ENCODE results near the gene COL8A2.

Gene COL8A2

DNA sequence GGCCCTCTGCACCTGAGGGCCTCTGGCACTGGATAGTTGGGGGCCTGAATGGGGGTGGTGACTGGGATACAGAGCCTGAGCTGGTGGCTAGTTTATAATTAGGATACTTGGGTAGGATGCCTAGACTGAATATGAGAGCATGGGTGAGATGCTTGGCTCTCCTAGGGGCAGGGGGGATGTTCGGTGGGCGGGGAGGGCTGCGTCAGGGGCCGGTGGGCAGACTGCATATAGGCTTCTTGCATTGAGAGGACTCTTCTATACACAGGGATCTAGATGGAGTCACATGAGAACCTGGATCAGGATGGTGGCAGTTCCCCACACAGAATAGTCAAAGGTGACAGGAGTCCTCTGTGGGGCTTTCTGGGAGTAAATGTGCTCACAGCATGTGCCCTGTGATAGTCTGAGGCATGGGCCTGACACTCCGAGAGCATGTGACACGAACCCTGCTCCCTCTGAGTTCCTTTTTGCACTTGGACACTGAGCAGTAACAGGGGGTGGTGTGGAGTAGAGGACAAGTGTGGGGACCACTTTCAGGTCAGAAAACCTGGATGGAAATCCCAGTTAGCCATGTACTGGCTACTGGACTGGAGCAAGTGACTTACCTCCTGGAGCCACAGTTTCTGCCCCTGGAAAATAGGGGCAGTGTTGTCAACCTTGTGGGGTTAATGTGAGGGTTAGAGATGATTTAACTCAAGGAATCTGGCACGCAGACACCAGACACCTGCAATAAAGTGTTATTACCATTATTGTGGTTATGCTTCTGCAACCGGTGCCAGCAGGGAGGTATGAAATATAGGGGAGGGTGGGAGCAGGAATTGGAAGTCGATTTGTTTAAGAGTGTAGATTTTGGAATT, 33.2 kb upstream of the COL8A2 start:
- DNase-seq (ENCODE audit: low read depth), result no peak

- DNase-seq (ENCODE audit: low read depth), result no peak
Measured at GRCh38 chr1:36157115-36157903, 32.3 kb upstream of the COL8A2 start.

DNA sequence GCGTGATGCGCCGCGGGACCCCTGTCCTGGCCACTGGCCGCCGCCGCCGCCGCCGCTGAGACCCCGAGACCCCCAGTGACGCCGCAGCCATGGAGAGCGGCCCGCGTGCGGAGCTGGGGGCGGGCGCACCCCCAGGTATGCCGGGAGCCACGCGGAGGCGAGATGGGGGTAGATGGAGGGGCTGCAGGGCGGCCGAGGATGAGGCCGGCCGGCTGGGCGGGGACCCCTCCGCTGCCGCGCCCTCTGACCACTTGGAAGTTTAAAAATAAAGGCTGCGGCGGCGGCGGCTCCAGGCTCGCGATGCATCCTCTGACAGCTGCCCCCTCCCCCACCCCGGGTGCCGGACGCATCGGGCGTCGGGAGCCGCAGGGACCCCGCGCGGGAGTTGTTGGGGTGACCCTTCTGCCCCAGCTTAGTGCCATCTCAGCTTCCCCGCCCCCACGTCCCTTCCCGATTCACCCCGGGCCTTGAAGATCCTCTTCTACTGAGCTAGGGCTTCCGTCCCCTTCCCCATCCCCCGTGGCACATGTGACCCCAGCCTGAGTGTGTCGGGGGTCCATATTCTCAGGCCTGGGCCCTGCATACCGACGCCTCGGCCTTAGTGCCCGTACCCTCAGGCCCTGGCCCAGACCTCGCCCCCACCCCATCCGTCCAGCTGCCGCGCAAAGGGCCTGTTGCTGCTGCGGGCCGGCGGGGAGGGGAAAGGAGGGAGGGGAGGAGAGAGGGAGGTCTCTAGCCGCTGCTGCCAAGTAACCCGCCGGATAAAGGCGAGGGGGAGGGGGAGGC, 31.5 kb upstream of the COL8A2 start:
- DNase-seq (ENCODE audit: low read depth), result no peak

DNA sequence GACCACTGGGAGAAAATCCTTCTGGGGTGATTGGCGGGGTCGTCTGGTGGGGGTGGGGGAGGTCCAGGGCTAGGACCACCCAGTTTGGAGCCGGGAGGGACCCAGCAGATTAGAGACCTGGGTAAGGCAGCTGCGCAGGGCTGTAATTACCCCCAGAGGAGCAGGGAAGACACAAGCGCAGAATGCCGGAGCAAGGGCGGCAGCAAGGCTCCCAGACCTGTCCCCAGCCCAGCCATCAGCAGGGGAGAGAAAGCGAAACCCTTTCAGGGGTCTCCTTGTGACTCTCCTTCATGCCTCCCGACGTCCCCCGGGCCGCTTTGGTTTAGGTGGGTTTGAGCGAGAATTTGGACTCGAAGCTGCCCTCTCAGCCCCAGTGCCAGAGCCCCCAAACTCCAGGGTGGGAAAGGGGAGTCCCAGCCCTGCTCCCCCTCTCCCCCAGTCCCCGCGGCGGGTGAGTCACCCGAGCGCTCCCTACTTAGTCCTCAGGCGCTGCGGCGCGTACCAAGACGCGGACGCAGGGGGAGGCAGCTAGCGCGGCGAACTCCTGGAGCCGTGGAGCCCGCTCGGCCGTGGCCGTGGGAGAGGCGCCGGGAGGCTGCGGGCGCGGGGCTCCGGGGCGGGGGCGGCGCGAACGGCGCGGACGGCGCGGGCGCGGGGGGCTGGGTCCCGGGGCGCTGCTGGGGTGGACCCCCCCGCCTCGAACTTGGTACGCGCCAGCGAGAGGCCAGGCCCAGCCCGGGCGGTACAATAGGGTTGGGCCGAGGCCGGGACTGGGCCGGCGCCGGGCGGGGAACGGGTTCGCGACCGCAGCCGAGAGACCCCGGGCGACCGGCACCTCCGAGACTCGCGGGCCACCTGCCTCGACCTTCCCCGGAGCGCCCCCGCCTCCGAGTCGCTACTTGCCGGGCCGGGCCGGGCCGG, 30.6 kb upstream of the COL8A2 start, which contains the start of gene MAP7D1:
Gene MAP7D1 (plus strand): TSS at position 753 of the 921 bp plus-strand sequence. CDS start 258 bp downstream, outside the sequence.
- peak; percentile 71 for DNase-seq (ENCODE audit: low read depth)

DNA sequence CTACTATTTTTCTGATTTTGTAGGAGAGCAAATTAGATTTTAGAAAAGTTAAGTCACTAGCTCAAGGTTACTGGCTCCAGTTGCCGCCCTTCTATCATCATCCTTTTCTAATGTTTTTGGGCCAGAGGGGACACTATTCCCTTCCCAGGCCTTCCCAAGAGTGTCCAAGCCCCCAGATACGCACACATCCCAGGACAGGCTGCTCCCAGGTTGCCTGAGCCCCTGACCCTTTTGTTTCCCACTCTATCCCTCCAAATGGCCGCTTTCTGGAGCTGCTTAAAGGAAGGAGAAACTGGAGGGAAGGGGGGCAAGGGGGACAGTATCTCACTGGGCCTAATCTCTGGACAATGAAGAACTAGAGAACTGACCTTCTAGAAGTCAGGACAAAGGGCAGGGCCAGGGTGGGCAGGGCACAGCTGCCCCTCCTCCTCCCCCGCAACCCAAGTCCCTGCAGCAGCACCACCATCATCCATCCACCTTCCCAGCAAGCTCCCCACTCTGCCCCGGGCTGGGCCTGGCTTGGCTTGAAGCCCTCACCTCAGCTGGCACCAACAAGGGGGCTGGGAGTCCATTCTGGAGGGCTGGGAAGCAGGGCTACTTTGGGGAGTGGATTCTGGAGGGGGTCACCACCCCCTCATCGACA, 29.9 kb upstream of the COL8A2 start:
- DNase-seq (ENCODE audit: low read depth), result no peak

- DNase-seq (ENCODE audit: low read depth), result no peak
Measured at GRCh38 chr1:36154335-36154734, 29.3 kb upstream of the COL8A2 start.

GRCh38 chr1:36153476-36153875, 28.5 kb upstream of the COL8A2 start:
- DNase-seq (ENCODE audit: low read depth), result no peak

GRCh38 chr1:36151845-36152203, 26.8 kb upstream of the COL8A2 start:
- no peak for DNase-seq (ENCODE audit: low read depth)

DNA sequence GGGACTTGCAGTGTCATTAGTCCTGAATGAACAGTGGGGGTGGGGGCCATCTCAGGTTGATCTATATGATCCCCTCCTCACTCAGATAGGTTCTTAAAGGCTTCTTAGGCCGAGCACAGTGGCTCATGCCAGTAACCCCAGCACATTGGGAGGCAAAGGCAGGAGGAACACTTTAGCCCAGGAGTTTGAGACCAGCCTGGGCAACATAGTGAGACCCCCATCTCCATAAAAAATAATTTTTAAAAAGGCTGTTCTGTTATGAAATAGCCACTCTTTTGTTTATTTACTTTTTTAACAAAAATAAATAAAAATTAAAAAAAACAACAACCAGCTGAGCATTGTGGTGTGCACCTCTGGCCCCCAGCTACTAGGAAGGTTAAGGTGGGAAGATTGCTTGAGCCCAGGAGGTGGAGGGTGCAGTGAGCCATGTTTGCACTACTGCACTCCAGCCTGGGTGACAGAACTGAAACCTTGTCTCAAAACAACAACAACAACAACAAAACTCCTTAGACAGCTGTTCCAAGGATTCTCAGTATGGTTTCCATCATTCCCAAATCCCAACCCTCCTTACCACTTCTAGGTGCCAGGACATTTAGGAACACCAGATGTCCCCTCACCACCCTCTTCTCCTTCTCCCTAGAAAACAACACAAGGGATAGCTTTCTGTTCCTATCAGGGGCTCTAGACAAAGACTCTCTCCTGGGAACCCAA, 26.3 kb upstream of the COL8A2 start:
- no peak for DNase-seq (ENCODE audit: low read depth)

DNA sequence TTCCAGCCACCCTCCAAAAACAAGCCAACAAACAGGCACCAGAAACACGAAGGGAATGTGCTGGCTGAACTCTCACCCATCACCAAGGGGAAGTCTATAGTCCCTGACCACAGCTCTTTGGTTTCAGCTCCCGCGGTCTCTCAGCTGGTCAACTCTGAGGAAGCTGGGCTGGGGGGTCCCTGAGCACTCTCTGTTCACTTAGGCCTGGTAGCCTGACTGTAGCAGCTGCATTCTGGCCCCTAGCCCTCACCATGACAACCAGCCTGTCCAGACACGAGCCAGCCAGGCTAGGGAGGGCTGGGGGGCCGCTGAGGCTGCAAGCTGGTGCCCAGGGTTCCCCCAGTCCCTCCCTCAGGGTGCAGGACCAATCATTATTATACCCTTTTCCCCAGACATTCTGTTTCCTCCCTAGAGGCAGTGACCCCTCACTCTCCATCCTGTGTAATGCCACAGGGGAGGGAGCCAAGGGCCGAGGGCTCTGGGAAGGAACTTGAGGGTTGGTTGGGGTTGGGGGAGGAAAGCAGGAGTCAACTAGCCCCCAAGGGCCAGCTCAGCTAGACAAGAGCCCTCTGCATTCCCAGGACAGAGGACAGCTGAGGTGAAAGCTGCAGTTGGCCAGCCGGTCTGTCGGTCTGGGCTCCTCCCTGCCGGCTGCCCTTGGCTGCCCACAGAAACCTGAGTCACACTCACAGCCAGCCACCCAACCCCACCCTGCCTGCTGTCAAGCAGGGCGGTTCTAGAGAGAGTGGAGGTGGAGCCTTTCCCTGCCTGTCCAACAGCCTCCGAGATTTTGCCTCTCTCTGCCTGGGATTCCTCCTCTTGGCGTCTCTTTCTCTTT, 25.5 kb upstream of the COL8A2 start:
- DNase-seq (ENCODE audit: low read depth), result peak; percentile 55

- no peak for DNase-seq (ENCODE audit: low read depth)
Measured at GRCh38 chr1:36149973-36150295, 24.9 kb upstream of the COL8A2 start.

DNA sequence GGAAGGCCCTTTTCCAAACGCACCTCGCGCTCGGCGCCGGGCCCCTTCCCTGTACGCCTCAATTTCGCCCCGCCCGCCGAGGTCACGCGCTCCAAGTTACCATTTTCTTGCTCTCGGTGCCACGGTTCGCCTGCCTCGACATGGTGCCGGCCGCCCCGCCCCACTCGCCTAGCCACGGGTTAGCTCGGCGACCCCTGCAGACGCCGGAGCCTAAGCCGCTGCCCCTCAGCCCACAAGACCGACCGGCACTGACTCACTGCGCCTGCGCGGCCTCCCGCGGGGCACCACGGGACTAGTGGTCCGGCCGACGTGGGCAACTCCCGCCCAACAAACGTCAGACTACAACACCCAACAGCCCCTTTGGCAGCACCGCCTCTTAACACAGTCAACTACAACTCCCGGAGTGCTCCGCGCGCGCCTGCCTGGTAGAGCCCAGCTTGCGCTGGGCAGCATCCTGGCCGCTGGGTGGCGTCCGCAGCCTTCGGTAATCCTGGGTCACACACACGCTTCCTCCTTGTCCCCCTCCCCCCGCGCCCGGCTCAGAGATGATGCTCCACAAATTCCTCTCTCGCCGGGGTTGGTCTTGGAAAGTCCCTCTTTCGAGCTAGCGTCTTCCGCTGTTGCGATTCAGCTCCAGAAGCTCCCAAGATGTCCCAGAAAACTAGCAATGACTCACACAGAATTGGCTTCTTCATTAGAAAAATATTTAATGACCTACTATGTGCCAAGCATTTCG, 24.4 kb upstream of the COL8A2 start, which contains the start of gene TRAPPC3:
Gene TRAPPC3 (minus strand): TSS at position 250 of the 736 bp plus-strand sequence. CDS start 108 bp downstream, at position 142.
- peak; percentile 99 for DNase-seq (ENCODE audit: low read depth)

- DNase-seq (ENCODE audit: low read depth), result no peak
Measured at GRCh38 chr1:36148821-36149236, 23.8 kb upstream of the COL8A2 start.

DNA sequence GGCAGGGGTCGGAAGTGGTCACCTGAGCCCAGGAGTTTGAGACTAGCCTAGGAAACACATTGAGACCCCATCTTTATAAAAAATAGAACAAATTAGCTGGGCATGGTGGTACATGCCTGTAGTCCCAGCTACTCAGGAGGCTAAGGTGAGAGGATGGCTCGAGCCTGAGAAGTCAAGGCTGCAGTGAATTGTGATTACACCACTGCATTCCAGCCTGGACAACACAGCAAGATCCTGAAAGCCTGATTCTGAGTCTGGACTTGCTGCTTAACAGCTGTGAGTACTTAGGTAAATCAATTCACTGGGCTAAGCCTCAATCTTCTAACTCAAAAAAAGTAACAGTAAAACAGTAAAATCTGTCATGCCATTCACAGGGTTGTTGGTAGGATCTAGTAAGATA, 19.4 kb upstream of the COL8A2 start:
- no peak for DNase-seq (ENCODE audit: low read depth)

DNA sequence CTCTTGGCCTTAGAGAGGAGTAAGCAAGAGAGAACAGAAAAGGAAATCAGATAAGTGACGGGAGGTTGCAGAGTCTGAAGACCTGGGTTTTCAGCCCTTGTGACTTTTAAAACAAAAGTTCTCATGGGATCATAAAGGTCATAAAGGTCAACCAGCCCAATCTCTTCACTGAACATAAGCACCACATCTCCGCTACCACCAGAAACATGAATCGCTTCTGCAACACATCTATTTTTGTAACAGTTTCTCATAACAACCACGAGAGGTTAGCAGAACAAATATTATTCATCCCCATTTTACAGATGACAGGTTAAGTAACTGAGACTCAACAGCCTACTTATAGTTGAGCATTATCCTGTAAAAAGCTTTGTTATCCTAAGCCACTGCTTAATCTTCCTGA, 18.4 kb upstream of the COL8A2 start:
- DNase-seq (ENCODE audit: low read depth), result no peak

GRCh38 chr1:36142121-36142520, 17.1 kb upstream of the COL8A2 start:
- DNase-seq (ENCODE audit: low read depth), result no peak

DNA sequence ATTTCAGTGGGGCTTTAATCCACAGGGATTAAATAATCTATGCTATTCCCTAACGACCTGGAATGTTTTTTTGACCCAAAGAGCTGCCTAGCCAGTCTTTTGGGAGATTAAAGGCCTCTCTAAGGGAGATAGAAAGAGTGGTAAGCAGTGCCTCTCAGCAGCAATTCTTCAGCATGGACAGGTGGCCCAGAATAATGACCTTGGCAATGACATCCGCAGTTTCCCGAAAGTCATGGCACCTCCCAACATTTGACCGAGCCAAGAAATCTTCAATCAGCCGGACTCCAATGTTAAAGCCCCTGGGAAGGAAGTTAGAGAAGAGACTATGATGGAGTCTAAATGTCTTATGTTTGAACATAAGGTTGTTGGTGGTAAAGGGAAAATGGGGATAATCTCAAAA, 14.5 kb upstream of the COL8A2 start:
- no peak for DNase-seq (ENCODE audit: low read depth)

- no peak for DNase-seq (ENCODE audit: low read depth)
Measured at GRCh38 chr1:36137776-36138175, 12.8 kb upstream of the COL8A2 start.

- no peak for DNase-seq (ENCODE audit: low read depth)
Measured at GRCh38 chr1:36137226-36137625, 12.2 kb upstream of the COL8A2 start.
